Hematopoietic multipotent progenitor cell treated with erythropoietin and hydrocortisone succinate and interleukin-3 and kit ligand, for 17 days (in vitro differentiated cells): ENCODE results near the gene FEZF2.

Experiments
- DNase-seq: peaks from one replicate; pipeline ENCODE4 v3.0.0-alpha.2; 2015; ENCODE audit warnings: low spot score

The FEZF2 gene

GRCh38 chr3:62372621-62373041 is 719 bp downstream of the FEZF2 start:
- DNase-seq: no peak

- no peak for DNase-seq
These were observed 1.4 kb downstream of the FEZF2 start for GRCh38 chr3:62371720-62372591.

- no peak for DNase-seq
These were observed 2.3 kb downstream of the FEZF2 start for GRCh38 chr3:62370858-62371719.

GRCh38 chr3:62370112-62370857 is 3.1 kb downstream of the FEZF2 start:
- no peak for DNase-seq

GRCh38 chr3:62369476-62369743 is 3.9 kb downstream of the FEZF2 start:
- DNase-seq: no peak

GRCh38 chr3:62368705-62369475 is 4.5 kb downstream of the FEZF2 start:
- no peak for DNase-seq

GRCh38 chr3:62368290-62368704 is 5.1 kb downstream of the FEZF2 start:
- no peak for DNase-seq

GRCh38 chr3:62367763-62368195 is 5.6 kb downstream of the FEZF2 start:
- no peak for DNase-seq

GRCh38 chr3:62366126-62366484 is 7.2 kb downstream of the FEZF2 start:
- DNase-seq: no peak

GRCh38 chr3:62365391-62366125 is 7.8 kb downstream of the FEZF2 start:
- no peak for DNase-seq

- no peak for DNase-seq
These were observed 9.2 kb downstream of the FEZF2 start for GRCh38 chr3:62364191-62364590.

- no peak for DNase-seq
These were observed 10.1 kb downstream of the FEZF2 start for GRCh38 chr3:62363275-62363674.

- no peak for DNase-seq
These were observed 11.5 kb downstream of the FEZF2 start for GRCh38 chr3:62361824-62362223.

GRCh38 chr3:62361261-62361660 is 12.1 kb downstream of the FEZF2 start:
- no peak for DNase-seq

- DNase-seq: no peak
These were observed 13.8 kb downstream of the FEZF2 start for GRCh38 chr3:62359531-62359930.

GRCh38 chr3:62356356-62356755 is 17.0 kb downstream of the FEZF2 start:
- DNase-seq: no peak

GRCh38 chr3:62355703-62356102 is 17.6 kb downstream of the FEZF2 start:
- DNase-seq: no peak

GRCh38 chr3:62343755-62344154 is 29.6 kb downstream of the FEZF2 start:
- no peak for DNase-seq

GRCh38 chr3:62335196-62335595 is 38.2 kb downstream of the FEZF2 start:
- DNase-seq: no peak

- DNase-seq: no peak
These were observed 40.5 kb downstream of the FEZF2 start for GRCh38 chr3:62332835-62333244.

- DNase-seq: no peak
These were observed 41.3 kb downstream of the FEZF2 start for GRCh38 chr3:62332017-62332416.
